SK-N-SH (cell line): ENCODE results near the gene PRDM15. TPM values are rescaled to one million over a fixed set of nuclear protein-coding genes. Genes with fewer than 3 reads are reported as not detected.

Source experiments
- CTCF ChIA-PET: fragments of 300-600, 350-600 bp; formaldehyde crosslinking; extraction: SDS; loops from one replicate; lab custom pipeline; 2021; lab: Yijun Ruan, JAX
- POLR2A ChIA-PET: fragments of 350-600 bp; sonication (Branson Sonifier 250); formaldehyde crosslinking; extraction: SDS; loops from one replicate; lab custom pipeline; 2020; ENCODE audit warnings: antibody characterized with exemption, inconsistent platforms; lab: Yijun Ruan, JAX
- DNase-seq: peaks from one replicate; pipeline ENCODE4 v3.0.0; 2012
- H2AFZ ChIP-seq: fragments of 200-600 bp; sonication (generic); 2 replicates; pipeline ENCODE4 v1.8.1; 2016; ENCODE audit warnings: antibody characterized with exemption, mild to moderate bottlenecking, low read depth
- H3F3A ChIP-seq: fragments of 200-600 bp; sonication (generic); replicated peaks from 2 replicates; pipeline ENCODE3; 2016; ENCODE audit warnings: antibody characterized with exemption, mild to moderate bottlenecking; ENCODE audit not compliant: insufficient read depth
- H3K27ac ChIP-seq, 2 experiments: fragments of 200-500 bp in 1 of 2; fragments of 200-600 bp in 1 of 2; sonication (Bioruptor generic) in 1 of 2; sonication (generic), shearing (Covaris generic) in 1 of 2; 2 replicates each; pipeline versions ENCODE4 v1.5.1 to v1.6.1; 2014 to 2016; ENCODE audit warnings: low read depth in 2 of 2, inconsistent platforms in 1 of 2, low read length in 1 of 2, mild to moderate bottlenecking in 1 of 2, mixed read lengths in 1 of 2
- H3K27me3 ChIP-seq: fragments of 200-600 bp; sonication (generic), shearing (Covaris generic); 2 replicates; pipeline ENCODE4 v1.6.1; 2016; ENCODE audit warnings: mixed run types; ENCODE audit not compliant: insufficient read depth
- H3K36me3 ChIP-seq, 2 experiments: fragments of 200-500 bp in 1 of 2; fragments of 200-600 bp in 1 of 2; sonication (Bioruptor generic) in 1 of 2; sonication (generic) in 1 of 2; replicated peaks in 1 of 2; 2 replicates each; pipeline versions ENCODE3 to v1.5.1; 2014 to 2016; ENCODE audit warnings: low read length in 1 of 2, mild to moderate bottlenecking in 1 of 2; ENCODE audit not compliant: insufficient read depth in 2 of 2, control insufficient read depth in 1 of 2
- H3K4me1 ChIP-seq, 2 experiments: fragments of 200-500 bp in 1 of 2; fragments of 200-600 bp in 1 of 2; sonication (Bioruptor generic) in 1 of 2; sonication (generic), shearing (Covaris generic) in 1 of 2; 2 replicates each; pipeline versions ENCODE4 v1.5.1 to v1.6.1; 2014 to 2016; ENCODE audit warnings: low read depth in 1 of 2, low read length in 1 of 2, mixed run types in 1 of 2; ENCODE audit not compliant: insufficient read depth in 2 of 2, control insufficient read depth in 1 of 2
- H3K4me2 ChIP-seq: fragments of 200-600 bp; sonication (generic), shearing (Covaris generic); 2 replicates; pipeline ENCODE4 v1.6.1; 2017; ENCODE audit warnings: mixed run types
- H3K4me3 ChIP-seq, 2 experiments: fragments of 200-500 bp in 1 of 2; fragments of 200-600 bp in 1 of 2; sonication (Bioruptor generic) in 1 of 2; sonication (generic), shearing (Covaris generic) in 1 of 2; 2 replicates each; pipeline versions ENCODE4 v1.5.1 to v1.8.1; 2014 to 2016; ENCODE audit warnings: low read depth in 2 of 2, inconsistent platforms in 1 of 2, low read length in 1 of 2, mild to moderate bottlenecking in 1 of 2, mixed read lengths in 1 of 2, moderate library complexity in 1 of 2
- H3K79me2 ChIP-seq: fragments of 200-600 bp; sonication (generic); 2 replicates; pipeline ENCODE4 v1.8.1; 2017; ENCODE audit warnings: mild to moderate bottlenecking; ENCODE audit not compliant: insufficient read depth
- H3K9ac ChIP-seq: fragments of 200-600 bp; sonication (generic); 2 replicates; pipeline ENCODE4 v1.6.1; 2017; ENCODE audit warnings: mixed run types
- H3K9me2 ChIP-seq: fragments of 200-600 bp; sonication (generic); 2 replicates; pipeline ENCODE4 v1.6.1; 2017; ENCODE audit warnings: mixed run types
- H3K9me3 ChIP-seq: fragments of 200-600 bp; sonication (generic); 2 replicates; pipeline ENCODE4 v1.6.1; 2017; ENCODE audit warnings: mixed run types, mild to moderate bottlenecking, moderate library complexity
- H4K20me1 ChIP-seq: fragments of 200-600 bp; sonication (generic); 2 replicates; pipeline ENCODE4 v1.6.1; 2017; ENCODE audit warnings: mild to moderate bottlenecking, mixed run types; ENCODE audit not compliant: insufficient read depth
- CTCF ChIP-seq: fragments of 200-600 bp; sonication (generic); IDR thresholded peaks from 2 replicates; pipeline ENCODE4 v1.6.1; 2017; ENCODE audit warnings: antibody characterized with exemption, mild to moderate bottlenecking, moderate library complexity
- ELF1 ChIP-seq: IDR thresholded peaks from 2 replicates; pipeline ENCODE4 v1.4.0; 2012
- FOSL2 ChIP-seq: IDR thresholded peaks from 2 replicates; pipeline ENCODE4 v1.4.0; 2012; ENCODE audit warnings: low read depth, mild to moderate bottlenecking, moderate library complexity, borderline replicate concordance
- FOXJ3 ChIP-seq: sonication (generic); formaldehyde crosslinking; IDR thresholded peaks from 2 replicates; pipeline ENCODE4 v1.5.1; 2020; ENCODE audit warnings: mild to moderate bottlenecking, missing genetic modification reagents
- GATA2 ChIP-seq: sonication (generic); formaldehyde crosslinking; IDR thresholded peaks from 2 replicates; pipeline ENCODE4 v1.5.0; 2020; ENCODE audit warnings: mild to moderate bottlenecking, missing genetic modification reagents
- JUND ChIP-seq: IDR thresholded peaks from 2 replicates; pipeline ENCODE4 v1.4.0; 2012
- MEF2A ChIP-seq: IDR thresholded peaks from 2 replicates; pipeline ENCODE4 v1.4.0; 2012; ENCODE audit warnings: low read depth, borderline replicate concordance
- MXI1 ChIP-seq: IDR thresholded peaks from 2 replicates; pipeline ENCODE4 v1.6.1; 2012; ENCODE audit warnings: mild to moderate bottlenecking, low read depth, low read length, improper control_type of control experiment
- PBX3 ChIP-seq: IDR thresholded peaks from 2 replicates; pipeline ENCODE4; 2012
- POLR2AphosphoS5 ChIP-seq: IDR thresholded peaks from 2 replicates; pipeline ENCODE4 v1.6.1; 2012; ENCODE audit warnings: low read depth, low read length
- RXRA ChIP-seq: IDR thresholded peaks from 2 replicates; pipeline ENCODE4 v1.4.0; 2012; ENCODE audit warnings: low read depth, mild to moderate bottlenecking, borderline replicate concordance
- SIN3A ChIP-seq: IDR thresholded peaks from 2 replicates; pipeline ENCODE4 v1.6.1; 2012; ENCODE audit warnings: low read depth, mild to moderate bottlenecking, low read length, moderate library complexity, borderline replicate concordance
- SMC3 ChIP-seq: IDR thresholded peaks from 2 replicates; pipeline ENCODE4 v1.6.1; 2012; ENCODE audit warnings: low read depth, low read length, improper control_type of control experiment
- TAF1 ChIP-seq: IDR thresholded peaks from 2 replicates; pipeline ENCODE4 v1.6.1; 2012; ENCODE audit warnings: low read depth, mild to moderate bottlenecking, low read length, moderate library complexity, borderline replicate concordance
- TCF12 ChIP-seq: IDR thresholded peaks from 2 replicates; pipeline ENCODE4 v1.4.0; 2012
- WGBS: methylation state at CpG from one replicate; pipeline ENCODE4 v1.1.6; 2017; ENCODE audit warnings: low lambda C conversion rate; 5-methylcytosine and 5-hydroxymethylcytosine counted together
- polyA plus RNA-seq, 3 experiments: library from polyadenylated mRNA; depleted of rRNA; stranded (reverse); fragments of >200 nt; gene quantifications; 2 replicates each; pipeline ENCODE4 v1.2.3, GENCODE V29; 2012

PRDM15 gene
- polyA plus RNA-seq, 1 of the 3 experiments (the other 2 are of a cell fraction): 7.0 TPM

- Histone ChIP-seq H4K20me1 (no peaks in the 10 kb centered on the region), H3K4me3 (no peak overlapping the region), H3K9me3 (no peaks in the 10 kb centered on the region; the same call in 1 of the 2 replicates), H3K79me2 (no peaks in the 10 kb centered on the region), H3K9me2 (no peaks in the 10 kb centered on the region), H3K27me3 (no peaks in the 10 kb centered on the region; the same call in 1 of the 2 replicates), H3F3A (no peaks in the 10 kb centered on the region), H3K9ac (no peak overlapping the region), H3K4me2 (no peak overlapping the region), H3K27ac (no peak overlapping the region), H3K4me1 (no peaks in the 10 kb centered on the region), H2AFZ (no peak overlapping the region), H3K36me3 (peaks cover 0 to 25% of the 10 kb centered on the region in 2 experiments)
- no peak for TF ChIP-seq ELF1
- TF ChIP-seq SIN3A: no peak
- TF ChIP-seq PBX3: no peak
- no peak for TF ChIP-seq MEF2A
- no peak for TF ChIP-seq FOXJ3 (CRISPR knock-in tag)
- TF ChIP-seq TCF12: no peak
- no peak for TF ChIP-seq TAF1
- TF ChIP-seq RXRA: no peak
- TF ChIP-seq POLR2AphosphoS5: no peak
- 93% methylated on average over 13 of the region's 14 CpGs for WGBS
- DNase-seq: no peak
- POLR2A ChIA-PET: no interaction called here
- CTCF ChIA-PET: interaction anchor here (5.8 kb wide), 1 partner anchor 20 kb away, joined by 17 read pairs; no protein-coding TSS in a partner anchor
These were observed 82.6 kb downstream of the PRDM15 start for GRCh38 chr21:41796476-41797080.

GRCh38 chr21:41795726-41796125 lies 83.4 kb downstream of the PRDM15 start:
- CTCF ChIA-PET: interaction anchor here (1.2 to 5.8 kb wide), 2 partner anchors 18 to 21 kb away, joined by 3 to 17 read pairs; no protein-coding TSS in a partner anchor
- Histone ChIP-seq H3K9me3 (no peaks in the 10 kb centered on the region; the same call in 1 of the 2 replicates), H3K9ac (no peak overlapping the region), H3K27ac (no peak overlapping the region), H3K27me3 (no peaks in the 10 kb centered on the region; the same call in 1 of the 2 replicates), H2AFZ (no peak overlapping the region), H3K9me2 (no peaks in the 10 kb centered on the region), H3K36me3 (peaks cover 0 to 20% of the 10 kb centered on the region in 2 experiments), H4K20me1 (no peaks in the 10 kb centered on the region), H3K4me3 (no peak overlapping the region), H3F3A (no peaks in the 10 kb centered on the region), H3K4me2 (no peak overlapping the region), H3K4me1 (no peaks in the 10 kb centered on the region), H3K79me2 (no peaks in the 10 kb centered on the region)
- DNase-seq: no peak
- 66% methylated on average over 3 of the region's 3 CpGs for WGBS
- POLR2A ChIA-PET: no interaction called here
- TF ChIP-seq GATA2 (CRISPR knock-in tag) (no peak), TAF1 (no peak), MXI1 (no peak), FOXJ3 (CRISPR knock-in tag) (no peak), FOSL2 (no peak), CTCF (no peak), SMC3 (no peak), JUND (no peak)
